GM18909 (cell line): Measurements from ENCODE around the gene KCNG2.

Experiments
- ATAC-seq: cut with Tn5 transposase; IDR thresholded peaks from one replicate; pipeline ENCODE4 v1.9.1; 2021; ENCODE audit warnings: mild to moderate bottlenecking; ENCODE audit not compliant: unreplicated experiment, poor library complexity

Gene KCNG2

GRCh38 chr18:79765491-79766245 lies 32.1 kb upstream of the KCNG2 start:
- ATAC-seq: no peak

- no peak for ATAC-seq
Measured at GRCh38 chr18:79766308-79766707, 31.4 kb upstream of the KCNG2 start.

GRCh38 chr18:79768745-79769144 lies 29.0 kb upstream of the KCNG2 start:
- no peak for ATAC-seq

GRCh38 chr18:79769698-79770500 lies 27.8 kb upstream of the KCNG2 start:
- no peak for ATAC-seq

DNA sequence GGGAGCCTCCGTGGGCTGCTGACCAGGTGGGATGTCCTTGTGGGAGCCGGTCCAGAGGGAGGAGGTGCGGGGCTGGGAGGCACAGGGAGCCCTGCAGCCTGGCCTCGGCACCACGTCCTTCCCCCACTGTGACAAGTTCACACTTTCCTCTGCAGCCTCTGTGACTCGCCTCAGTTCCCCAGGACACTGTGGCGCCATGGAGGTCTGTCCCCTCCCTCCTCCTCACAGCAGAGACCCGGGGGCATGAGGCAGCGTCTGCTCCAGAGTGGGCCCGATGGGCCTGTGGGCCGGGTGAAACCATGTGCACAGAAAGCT lies 27.3 kb upstream of the KCNG2 start:
- ATAC-seq: no peak

DNA sequence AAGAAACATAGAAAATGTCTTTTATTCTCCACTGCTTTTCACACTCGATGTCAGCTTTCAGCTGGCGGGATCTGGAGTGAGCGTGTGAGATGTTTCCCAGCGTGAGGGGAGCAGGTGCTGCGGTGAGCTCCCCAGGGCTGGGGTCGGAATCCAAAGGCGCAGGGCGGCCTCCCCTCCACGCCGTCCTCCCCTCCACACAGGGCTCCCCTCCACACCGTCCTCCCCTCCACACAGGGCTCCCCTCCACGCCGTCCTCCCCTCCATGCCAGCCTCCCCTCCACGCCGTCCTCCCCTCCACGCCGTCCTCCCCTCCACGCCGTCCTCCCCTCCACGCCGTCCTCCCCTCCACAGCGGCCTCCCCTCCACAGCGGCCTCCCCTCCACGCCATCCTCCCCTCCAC lies 26.9 kb upstream of the KCNG2 start:
- ATAC-seq: no peak

- ATAC-seq: no peak
Measured at GRCh38 chr18:79771446-79772107, 26.2 kb upstream of the KCNG2 start.

DNA sequence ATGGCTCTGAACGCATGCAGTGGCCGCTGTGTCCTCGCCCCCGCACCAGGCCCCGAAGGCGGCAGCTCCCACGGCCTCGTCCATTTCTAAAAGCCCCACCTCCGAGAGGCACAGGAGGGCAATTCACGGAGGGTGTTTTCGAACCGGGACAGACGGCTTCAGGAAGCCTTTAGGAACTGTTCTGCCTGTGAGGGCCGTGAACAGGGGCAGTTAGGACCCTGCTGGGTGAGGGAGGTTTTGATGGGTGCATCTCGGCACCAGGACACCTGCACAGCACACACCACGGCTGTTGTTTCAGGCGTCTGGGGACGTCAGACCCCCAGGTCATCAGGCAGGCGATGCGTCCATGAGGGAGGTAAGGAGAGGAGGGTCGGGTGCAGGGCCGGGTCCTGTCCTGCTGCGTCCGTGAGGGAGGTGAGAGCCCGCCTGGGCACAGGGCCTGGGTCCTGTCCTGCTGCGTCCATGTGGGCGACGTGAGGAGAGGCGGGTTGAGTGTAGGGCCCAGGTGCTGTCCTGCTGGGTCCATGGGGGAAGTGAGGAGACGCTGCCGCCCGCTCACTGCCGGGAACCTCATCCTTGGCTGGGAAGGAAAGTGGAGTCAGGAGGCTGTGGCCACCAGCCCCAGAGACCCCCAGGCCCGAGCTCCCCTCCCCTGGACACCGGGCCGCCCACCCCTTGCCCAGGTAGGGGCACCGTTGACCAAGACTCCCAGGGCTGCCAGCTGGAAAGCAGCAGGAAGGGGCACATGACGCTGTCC lies 25.5 kb upstream of the KCNG2 start:
- no peak for ATAC-seq

DNA sequence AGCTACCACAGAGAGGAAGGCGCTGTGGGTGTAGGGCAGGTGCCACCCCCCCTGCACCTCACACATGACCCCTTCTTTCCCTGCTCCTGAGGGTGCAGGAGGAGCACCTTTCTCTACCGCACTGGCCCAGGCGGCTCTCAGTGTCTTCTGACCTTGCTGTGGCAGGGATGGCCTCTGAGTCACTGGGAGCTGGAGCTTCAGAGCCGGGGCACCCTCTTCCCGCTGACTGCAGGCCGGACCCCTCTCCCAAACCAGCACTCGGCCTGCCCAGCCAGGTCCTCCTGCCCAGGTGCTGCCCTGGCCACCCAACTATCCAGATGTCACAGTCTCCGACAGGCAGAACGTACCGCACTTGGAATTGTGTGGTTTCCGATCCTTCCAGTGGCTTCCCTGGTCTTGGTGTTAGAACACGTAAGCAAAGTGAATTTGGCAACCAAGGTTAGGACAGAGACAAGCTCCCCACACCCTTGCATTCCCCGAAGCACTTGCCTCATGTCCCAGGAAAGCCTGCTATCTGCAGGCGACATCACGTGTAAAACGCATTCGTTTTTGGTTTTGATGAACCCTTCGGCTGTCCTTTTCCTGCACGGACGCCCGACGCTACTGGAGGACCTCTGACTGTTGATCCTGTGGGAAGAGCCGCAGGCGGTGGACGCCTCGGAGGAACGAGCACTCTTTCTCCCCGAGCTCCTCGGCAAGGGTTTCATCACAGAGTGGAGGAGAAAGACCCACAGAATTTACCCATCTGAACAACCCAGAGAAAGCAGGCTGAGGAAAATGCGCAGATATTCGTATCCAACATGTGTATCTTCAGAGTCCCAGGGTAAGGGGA lies 24.7 kb upstream of the KCNG2 start:
- ATAC-seq: no peak

DNA sequence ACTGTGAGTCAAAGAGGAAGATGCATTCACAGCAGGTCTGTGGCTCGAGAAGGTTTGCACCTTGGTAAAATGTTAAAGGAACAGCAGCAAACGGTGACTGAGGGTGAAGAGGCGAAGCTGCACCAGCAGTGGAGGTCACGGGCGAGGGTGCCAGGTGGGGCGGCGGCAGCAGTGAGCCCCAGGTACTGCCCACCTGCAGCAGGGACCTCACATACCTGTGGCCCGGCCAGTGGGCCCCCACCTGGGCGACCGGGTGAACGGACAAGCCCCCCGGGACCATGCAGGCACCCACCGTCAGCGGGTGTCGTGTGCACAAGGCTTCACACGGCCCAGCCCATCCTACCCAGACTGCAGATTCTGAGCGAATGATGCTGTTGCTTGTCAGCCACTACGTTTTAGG lies 23.6 kb upstream of the KCNG2 start:
- no peak for ATAC-seq

DNA sequence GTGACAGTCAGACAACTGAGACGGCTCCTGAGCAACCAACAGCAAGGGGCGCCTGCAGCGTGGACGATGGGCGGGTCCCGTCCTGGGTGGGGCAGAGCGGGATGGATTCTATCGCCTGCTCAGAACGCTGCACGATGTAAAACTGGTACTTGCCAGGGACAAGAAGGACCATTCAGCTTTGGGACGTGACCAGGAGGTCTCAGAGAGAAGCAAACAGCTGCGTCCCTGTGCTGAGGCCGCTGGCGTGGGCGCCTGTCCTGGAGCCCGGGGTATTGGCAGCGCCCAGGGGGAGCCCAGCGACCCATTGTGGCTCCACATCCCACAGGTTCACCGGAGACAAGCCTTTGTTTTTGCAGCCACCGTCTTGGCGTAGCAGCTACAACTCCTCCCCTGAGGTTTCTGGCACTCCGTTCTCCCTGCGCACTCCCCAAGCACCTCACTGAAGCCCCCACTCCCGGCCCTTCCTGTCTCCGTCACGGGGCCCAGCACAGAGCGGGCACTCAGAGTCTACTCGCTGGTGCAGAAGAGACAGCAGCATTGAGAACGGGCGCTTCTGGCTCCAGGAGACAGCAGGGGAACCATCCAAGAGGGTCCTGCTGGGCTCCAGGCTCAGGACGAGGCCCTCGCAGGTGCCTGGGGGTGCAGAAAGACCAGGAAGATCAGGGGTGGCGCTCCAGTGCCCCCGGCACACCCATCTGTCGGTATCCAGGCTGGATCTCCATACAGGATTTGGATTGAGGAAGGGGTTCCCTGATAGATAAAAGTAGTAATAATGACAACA lies 22.1 kb upstream of the KCNG2 start:
- no peak for ATAC-seq

DNA sequence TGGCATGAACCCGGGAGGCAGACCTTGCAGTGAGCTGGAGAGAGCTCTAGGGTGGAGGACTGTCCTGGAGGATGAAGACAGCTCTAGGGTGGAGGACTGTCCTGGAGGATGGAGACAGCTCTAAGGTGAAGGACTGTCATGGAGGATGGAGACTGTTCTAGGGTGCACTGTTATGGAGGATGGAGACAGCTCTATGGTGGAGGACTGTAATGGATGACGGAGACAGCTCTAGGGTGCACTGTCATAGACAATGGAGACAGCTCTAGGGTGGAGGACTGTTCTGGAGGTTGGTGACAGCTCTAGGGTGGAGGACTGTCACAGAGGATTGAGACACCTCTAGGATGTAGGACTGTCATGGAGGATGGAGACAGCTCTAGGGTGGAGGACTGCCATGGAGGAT lies 21.1 kb upstream of the KCNG2 start:
- ATAC-seq: no peak

DNA sequence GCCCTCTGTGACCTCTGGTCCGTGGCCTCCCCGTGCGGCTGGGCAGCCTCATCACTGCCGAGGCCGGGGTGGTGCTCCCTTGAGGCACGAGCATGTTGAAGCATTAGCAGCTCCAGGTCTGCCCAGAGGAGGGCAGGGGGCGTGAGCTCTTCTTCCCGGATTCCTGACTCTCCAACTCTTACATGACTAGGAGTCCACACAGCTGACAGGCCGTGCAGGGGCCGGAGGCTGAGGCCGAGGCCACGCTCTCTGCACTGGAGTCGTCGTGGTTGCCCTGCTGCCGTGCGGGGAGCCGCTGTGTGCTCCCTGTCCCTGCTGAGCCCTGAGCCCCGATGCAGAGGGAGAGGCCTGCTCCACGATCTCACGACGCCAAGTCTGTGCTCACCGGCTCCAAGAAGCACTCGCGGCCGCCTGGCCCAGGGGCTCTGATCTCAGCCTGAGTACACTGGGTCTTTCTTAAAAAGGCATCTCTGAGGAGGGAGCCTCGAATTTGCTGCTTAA lies 19.4 kb upstream of the KCNG2 start:
- ATAC-seq: no peak

- ATAC-seq: no peak
Measured at GRCh38 chr18:79779021-79779699, 18.6 kb upstream of the KCNG2 start.

GRCh38 chr18:79779700-79780190 lies 18.0 kb upstream of the KCNG2 start:
- ATAC-seq: no peak

DNA sequence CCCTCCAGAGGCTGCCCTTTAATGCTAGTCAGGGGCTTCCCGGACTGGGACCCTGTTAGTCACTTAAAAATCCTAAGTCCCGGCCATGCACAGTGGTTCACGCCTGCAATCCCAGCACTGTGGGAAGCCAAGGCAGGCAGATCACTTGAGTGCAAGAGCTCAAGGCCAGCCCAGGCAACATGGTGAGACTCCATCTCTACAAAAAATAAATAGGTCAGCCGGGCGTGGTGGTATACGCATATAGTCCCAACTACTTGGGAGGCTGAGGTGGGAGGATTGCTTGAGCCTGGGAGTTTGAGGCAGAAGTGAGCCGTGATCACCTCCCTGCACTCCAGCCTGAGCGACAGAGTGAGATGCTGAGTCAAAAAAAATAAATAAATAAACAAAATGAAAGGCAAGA lies 17.2 kb upstream of the KCNG2 start:
- no peak for ATAC-seq

- ATAC-seq: no peak
Measured at GRCh38 chr18:79781331-79781941, 16.3 kb upstream of the KCNG2 start.
